Breast epithelium (tissue), 3 donors: Measurements from ENCODE around the gene TGDS.

Source experiments
- POLR2AphosphoS5 ChIP-seq, 3 donors: sonication (generic); formaldehyde crosslinking; IDR thresholded peaks; one replicate each; pipeline ENCODE4 v1.6.1; 2017; ENCODE audit warnings: antibody characterized with exemption in 3 of 3
- TF ChIP-seq, protein P1 (sequence below), 3 donors: fragments of 450-650 bp; IDR thresholded peaks; one replicate each; pipeline ENCODE4 v1.5.1; 2016 to 2017; ENCODE audit warnings: antibody characterized with exemption in 3 of 3, mild to moderate bottlenecking in 3 of 3, moderate library complexity in 3 of 3

- TF ChIP-seq, protein P1, sequence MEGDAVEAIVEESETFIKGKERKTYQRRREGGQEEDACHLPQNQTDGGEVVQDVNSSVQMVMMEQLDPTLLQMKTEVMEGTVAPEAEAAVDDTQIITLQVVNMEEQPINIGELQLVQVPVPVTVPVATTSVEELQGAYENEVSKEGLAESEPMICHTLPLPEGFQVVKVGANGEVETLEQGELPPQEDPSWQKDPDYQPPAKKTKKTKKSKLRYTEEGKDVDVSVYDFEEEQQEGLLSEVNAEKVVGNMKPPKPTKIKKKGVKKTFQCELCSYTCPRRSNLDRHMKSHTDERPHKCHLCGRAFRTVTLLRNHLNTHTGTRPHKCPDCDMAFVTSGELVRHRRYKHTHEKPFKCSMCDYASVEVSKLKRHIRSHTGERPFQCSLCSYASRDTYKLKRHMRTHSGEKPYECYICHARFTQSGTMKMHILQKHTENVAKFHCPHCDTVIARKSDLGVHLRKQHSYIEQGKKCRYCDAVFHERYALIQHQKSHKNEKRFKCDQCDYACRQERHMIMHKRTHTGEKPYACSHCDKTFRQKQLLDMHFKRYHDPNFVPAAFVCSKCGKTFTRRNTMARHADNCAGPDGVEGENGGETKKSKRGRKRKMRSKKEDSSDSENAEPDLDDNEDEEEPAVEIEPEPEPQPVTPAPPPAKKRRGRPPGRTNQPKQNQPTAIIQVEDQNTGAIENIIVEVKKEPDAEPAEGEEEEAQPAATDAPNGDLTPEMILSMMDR (IDR thresholded peaks at IDR 0.05): no peak
- TF ChIP-seq POLR2AphosphoS5 (IDR thresholded peaks at IDR 0.05): no peak
Observed at GRCh38 chr13:94641409-94641941, 45.5 kb upstream of the TGDS start.
